PC-3 (cell line): ENCODE data around the gene JPT2.

Source experiments
- EZH2 ChIP-seq: fragments of 300-600 bp; sonication (generic); IDR thresholded peaks from one replicate; pipeline ENCODE4 v1.6.1; 2017; ENCODE audit warnings: antibody characterized with exemption, mild to moderate bottlenecking, low read length; ENCODE audit not compliant: unreplicated experiment
- EZH2phosphoT487 ChIP-seq: fragments of 300-600 bp; sonication (generic); IDR thresholded peaks from 2 replicates; pipeline ENCODE4 v1.6.1; 2018; ENCODE audit warnings: mild to moderate bottlenecking, antibody characterized with exemption, low read length, borderline replicate concordance
- TF ChIP-seq, protein P1 (sequence below): fragments of 300-600 bp; sonication (generic); conservative IDR thresholded peaks from 2 replicates; pipeline ENCODE4 v1.5.1; 2017; ENCODE audit warnings: antibody characterized with exemption, low read depth, mild to moderate bottlenecking, low read length

DNA sequence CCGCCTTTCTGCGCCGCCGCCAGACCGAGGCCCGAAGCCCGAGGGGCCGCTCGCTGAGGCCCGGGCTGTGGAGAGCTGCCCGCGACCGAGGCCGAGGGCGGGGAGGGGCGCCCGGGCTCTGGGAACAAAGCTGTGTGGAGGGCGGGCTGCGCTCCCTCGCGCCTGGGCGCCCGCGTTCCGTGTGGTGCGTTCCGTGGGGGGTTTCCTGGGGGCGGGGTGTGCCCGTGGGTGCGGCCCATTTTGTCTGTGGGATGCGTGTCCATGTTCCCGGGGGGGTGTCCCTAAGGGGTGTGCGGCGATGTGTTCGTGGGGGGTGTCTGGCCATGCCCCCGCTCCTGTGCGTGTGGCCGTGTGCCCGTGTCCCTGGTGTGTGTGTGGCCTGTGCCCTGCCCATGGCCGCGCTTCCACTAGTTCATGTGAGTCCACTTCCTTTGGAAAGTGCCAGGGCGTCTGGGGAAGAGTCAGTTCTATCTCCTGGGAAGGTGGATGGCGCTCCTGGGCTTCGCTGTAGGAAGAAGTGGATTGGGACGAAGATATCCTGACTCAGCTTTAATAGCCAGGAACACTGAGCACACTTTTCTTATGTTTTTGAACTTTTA, 520 bp downstream of the JPT2 start:
- TF ChIP-seq, protein P1, sequence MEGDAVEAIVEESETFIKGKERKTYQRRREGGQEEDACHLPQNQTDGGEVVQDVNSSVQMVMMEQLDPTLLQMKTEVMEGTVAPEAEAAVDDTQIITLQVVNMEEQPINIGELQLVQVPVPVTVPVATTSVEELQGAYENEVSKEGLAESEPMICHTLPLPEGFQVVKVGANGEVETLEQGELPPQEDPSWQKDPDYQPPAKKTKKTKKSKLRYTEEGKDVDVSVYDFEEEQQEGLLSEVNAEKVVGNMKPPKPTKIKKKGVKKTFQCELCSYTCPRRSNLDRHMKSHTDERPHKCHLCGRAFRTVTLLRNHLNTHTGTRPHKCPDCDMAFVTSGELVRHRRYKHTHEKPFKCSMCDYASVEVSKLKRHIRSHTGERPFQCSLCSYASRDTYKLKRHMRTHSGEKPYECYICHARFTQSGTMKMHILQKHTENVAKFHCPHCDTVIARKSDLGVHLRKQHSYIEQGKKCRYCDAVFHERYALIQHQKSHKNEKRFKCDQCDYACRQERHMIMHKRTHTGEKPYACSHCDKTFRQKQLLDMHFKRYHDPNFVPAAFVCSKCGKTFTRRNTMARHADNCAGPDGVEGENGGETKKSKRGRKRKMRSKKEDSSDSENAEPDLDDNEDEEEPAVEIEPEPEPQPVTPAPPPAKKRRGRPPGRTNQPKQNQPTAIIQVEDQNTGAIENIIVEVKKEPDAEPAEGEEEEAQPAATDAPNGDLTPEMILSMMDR, result no peak
- TF ChIP-seq EZH2phosphoT487 (no peak), EZH2 (no peak)
